AG04449 (cell line): ENCODE results near the gene PALLD.

Experiments used
- CTCF ChIA-PET: fragments of 350-600 bp; formaldehyde crosslinking; extraction: SDS; loops from one replicate; lab custom pipeline; 2021; ENCODE audit warnings: antibody characterized with exemption; lab: Yijun Ruan, JAX
- POLR2A ChIA-PET: fragments of 400-600, 350-600 bp; formaldehyde crosslinking; extraction: SDS; loops from one replicate; lab custom pipeline; 2020; ENCODE audit warnings: antibody characterized with exemption, inconsistent platforms; lab: Yijun Ruan, JAX
- DNase-seq: peaks from one replicate; pipeline ENCODE4 v3.0.0-alpha.2; 2010; ENCODE audit warnings: low read depth, low spot score
- H3K4me3 ChIP-seq: 2 replicates; pipeline ENCODE4 v1.5.1; 2011; ENCODE audit warnings: low read depth, mild to moderate bottlenecking, control low read depth, low read length
- TF ChIP-seq, protein P1 (sequence below): IDR thresholded peaks from one replicate; pipeline ENCODE4 v1.5.1; 2011; ENCODE audit warnings: mild to moderate bottlenecking, moderate library complexity, low read length, control low read depth, inconsistent platforms; ENCODE audit not compliant: insufficient read depth; ENCODE audit errors: missing control alignments

PALLD gene

GRCh38 chr4:168461821-168462220 lies 35.0 kb upstream of the PALLD start:
- TF ChIP-seq, protein P1, sequence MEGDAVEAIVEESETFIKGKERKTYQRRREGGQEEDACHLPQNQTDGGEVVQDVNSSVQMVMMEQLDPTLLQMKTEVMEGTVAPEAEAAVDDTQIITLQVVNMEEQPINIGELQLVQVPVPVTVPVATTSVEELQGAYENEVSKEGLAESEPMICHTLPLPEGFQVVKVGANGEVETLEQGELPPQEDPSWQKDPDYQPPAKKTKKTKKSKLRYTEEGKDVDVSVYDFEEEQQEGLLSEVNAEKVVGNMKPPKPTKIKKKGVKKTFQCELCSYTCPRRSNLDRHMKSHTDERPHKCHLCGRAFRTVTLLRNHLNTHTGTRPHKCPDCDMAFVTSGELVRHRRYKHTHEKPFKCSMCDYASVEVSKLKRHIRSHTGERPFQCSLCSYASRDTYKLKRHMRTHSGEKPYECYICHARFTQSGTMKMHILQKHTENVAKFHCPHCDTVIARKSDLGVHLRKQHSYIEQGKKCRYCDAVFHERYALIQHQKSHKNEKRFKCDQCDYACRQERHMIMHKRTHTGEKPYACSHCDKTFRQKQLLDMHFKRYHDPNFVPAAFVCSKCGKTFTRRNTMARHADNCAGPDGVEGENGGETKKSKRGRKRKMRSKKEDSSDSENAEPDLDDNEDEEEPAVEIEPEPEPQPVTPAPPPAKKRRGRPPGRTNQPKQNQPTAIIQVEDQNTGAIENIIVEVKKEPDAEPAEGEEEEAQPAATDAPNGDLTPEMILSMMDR: no peak
- DNase-seq: no peak
- POLR2A ChIA-PET: no interaction called here
- CTCF ChIA-PET: no interaction called here
- H3K4me3 ChIP-seq: no peak overlapping the region

DNA sequence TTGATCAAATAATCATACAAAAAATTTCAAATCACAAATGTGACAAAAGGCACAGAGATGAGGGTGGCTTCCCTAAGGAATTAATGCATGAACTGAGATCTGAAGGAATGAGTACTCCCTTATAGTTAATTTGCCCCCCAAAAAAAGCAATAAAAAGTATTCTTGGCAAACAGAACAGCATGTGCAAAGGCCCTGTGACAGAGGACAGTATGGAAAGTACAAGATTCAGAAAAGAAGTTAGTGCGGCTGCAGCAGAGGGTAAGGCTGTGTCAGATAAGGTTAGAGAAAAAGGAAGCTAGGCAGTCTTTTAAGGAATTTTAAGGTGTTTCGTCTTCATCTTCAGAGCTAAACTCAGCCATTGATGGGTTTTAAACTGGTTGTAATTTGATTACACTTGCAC lies 23.9 kb upstream of the PALLD start:
- H3K4me3 ChIP-seq: no peak overlapping the region
- TF ChIP-seq, protein P1: no peak
- ChIA-PET POLR2A (no interaction called here), CTCF (interaction anchor here (1.1 kb wide), 1 partner anchor 112 kb away, joined by 3 read pairs; no protein-coding TSS in a partner anchor)
- DNase-seq: no peak

GRCh38 chr4:168474660-168475320 lies 22.1 kb upstream of the PALLD start:
- CTCF ChIA-PET: interaction anchor here (1.2 to 1.4 kb wide), 3 partner anchors 12 to 447 kb away, joined by 3 read pairs; no protein-coding TSS in a partner anchor

GRCh38 chr4:168475745-168476144 lies 21.1 kb upstream of the PALLD start:
- no peak overlapping the region for H3K4me3 ChIP-seq
- TF ChIP-seq, protein P1: no peak
- no peak for DNase-seq
- CTCF ChIA-PET: interaction anchor here (1.3 kb wide), 1 partner anchor 13 kb away, joined by 3 read pairs; no protein-coding TSS in a partner anchor
- POLR2A ChIA-PET: no interaction called here

More at GRCh38 chr4:168474660-168475320, 22.1 kb upstream of the PALLD start:
- no peak overlapping the region for H3K4me3 ChIP-seq
- POLR2A ChIA-PET: no interaction called here
- TF ChIP-seq, protein P1: no peak
- no peak for DNase-seq

- no peak overlapping the region for H3K4me3 ChIP-seq
- DNase-seq: no peak
- CTCF ChIA-PET: interaction anchor here (4.0 kb wide), 1 partner anchor 36 kb away, joined by 16 read pairs; no protein-coding TSS in a partner anchor
- POLR2A ChIA-PET: no interaction called here
- TF ChIP-seq, protein P1: no peak
Observed at GRCh38 chr4:168478868-168479267, 18.0 kb upstream of the PALLD start.

GRCh38 chr4:168480931-168481611 lies 15.8 kb upstream of the PALLD start:
- POLR2A ChIA-PET: no interaction called here
- DNase-seq: peak; percentile 50
- CTCF ChIA-PET: interaction anchor here (4.0 kb wide), 1 partner anchor 33 kb away, joined by 16 read pairs; no protein-coding TSS in a partner anchor
- H3K4me3 ChIP-seq: peak overlapping the region; percentile 71
- TF ChIP-seq, protein P1: no peak
